ENCODE measurements around the gene HMGN3. TPM values are rescaled to one million over a fixed set of nuclear protein-coding genes. Genes with fewer than 3 reads are reported as not detected.

Gene HMGN3
- total RNA-seq, 1 experiment from 2014 or later = 183 TPM

GRCh38 chr6:79186564-79186963 lies 47.9 kb downstream of the HMGN3 start:
- Histone ChIP-seq H2BK12ac (ENCODE audit: insufficient read length, low read depth, low read length) (no peak overlapping the region), H3K9ac (ENCODE audit: extremely low read depth, insufficient read length, low read length) (no peak overlapping the region), H3K4me1 (ENCODE audit: insufficient read depth, low read length) (no peaks in the 10 kb centered on the region), H3K4me2 (ENCODE audit: insufficient read depth, insufficient read length, low read length) (no peak overlapping the region), H2BK15ac (ENCODE audit: low read depth, low read length) (no peak overlapping the region), H3K23me2 (ENCODE audit: insufficient read length, low read depth, low read length, poor library complexity, severe bottlenecking) (no peaks in the 10 kb centered on the region), H3K18ac (ENCODE audit: insufficient read length, low read depth, low read length) (no peak overlapping the region), H4K8ac (replicated peaks; ENCODE audit: insufficient read length, low read depth, low read length) (no peak overlapping the region), H3K79me2 (ENCODE audit: insufficient read depth, low read length) (no peaks in the 10 kb centered on the region), H2BK5ac (ENCODE audit: insufficient read length, low read length) (no peak overlapping the region), H3K14ac (ENCODE audit: insufficient read depth, low read length) (no peak overlapping the region), H2BK20ac (ENCODE audit: low read depth, low read length, poor library complexity, severe bottlenecking) (no peak overlapping the region), H2AK5ac (ENCODE audit: insufficient read length, low read length) (no peak overlapping the region), H4K91ac (ENCODE audit: insufficient read length, low read depth, low read length) (no peak overlapping the region), H3T11ph (ENCODE audit: low read length) (no peak overlapping the region), H4K5ac (ENCODE audit: insufficient read length, low read depth, low read length) (no peak overlapping the region), H3K79me1 (ENCODE audit: insufficient read depth, low read depth, low read length, poor library complexity, severe bottlenecking) (no peaks in the 10 kb centered on the region), H4K20me1 (ENCODE audit: control insufficient read depth, insufficient read depth, insufficient read length) (no peaks in the 10 kb centered on the region), H2AFZ (ENCODE audit: low read length) (peak overlapping the region; percentile 3), H3K27me3 (ENCODE audit: insufficient read depth, low read length) (no peaks in the 10 kb centered on the region), H3K4ac (ENCODE audit: low read depth, low read length) (no peak overlapping the region), H3K56ac (ENCODE audit: insufficient read length, low read depth, low read length) (no peak overlapping the region), H3K23ac (ENCODE audit: insufficient read length, low read depth, low read length) (no peak overlapping the region), H2BK120ac (ENCODE audit: low read depth, low read length, poor library complexity, severe bottlenecking) (no peak overlapping the region), H3K9me3 (ENCODE audit: control insufficient read depth, low read depth, low read length) (peaks cover 8% of the 10 kb centered on the region), H3K27ac (ENCODE audit: insufficient read length, low read depth, low read length) (no peak overlapping the region)
- Mint-ChIP-seq H3K27me3 (ENCODE audit: low read depth) (no peaks in the 10 kb centered on the region; the same call in 1 of the 2 replicates), H3K4me3 (no peak overlapping the region), H3K36me3 (ENCODE audit: insufficient read depth in 1 of 3, low read depth in 3 of 3) (peaks cover 7 to 9% (median 8%) of the 10 kb centered on the region in 3 experiments), H3K4me1 (peaks cover 11% of the 10 kb centered on the region in 2 experiments), H3K9me3 (peaks cover 7 to 8% of the 10 kb centered on the region in 2 experiments), H3K27ac (no peak overlapping the region)
- TF ChIP-seq, protein P1, sequence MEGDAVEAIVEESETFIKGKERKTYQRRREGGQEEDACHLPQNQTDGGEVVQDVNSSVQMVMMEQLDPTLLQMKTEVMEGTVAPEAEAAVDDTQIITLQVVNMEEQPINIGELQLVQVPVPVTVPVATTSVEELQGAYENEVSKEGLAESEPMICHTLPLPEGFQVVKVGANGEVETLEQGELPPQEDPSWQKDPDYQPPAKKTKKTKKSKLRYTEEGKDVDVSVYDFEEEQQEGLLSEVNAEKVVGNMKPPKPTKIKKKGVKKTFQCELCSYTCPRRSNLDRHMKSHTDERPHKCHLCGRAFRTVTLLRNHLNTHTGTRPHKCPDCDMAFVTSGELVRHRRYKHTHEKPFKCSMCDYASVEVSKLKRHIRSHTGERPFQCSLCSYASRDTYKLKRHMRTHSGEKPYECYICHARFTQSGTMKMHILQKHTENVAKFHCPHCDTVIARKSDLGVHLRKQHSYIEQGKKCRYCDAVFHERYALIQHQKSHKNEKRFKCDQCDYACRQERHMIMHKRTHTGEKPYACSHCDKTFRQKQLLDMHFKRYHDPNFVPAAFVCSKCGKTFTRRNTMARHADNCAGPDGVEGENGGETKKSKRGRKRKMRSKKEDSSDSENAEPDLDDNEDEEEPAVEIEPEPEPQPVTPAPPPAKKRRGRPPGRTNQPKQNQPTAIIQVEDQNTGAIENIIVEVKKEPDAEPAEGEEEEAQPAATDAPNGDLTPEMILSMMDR (conservative IDR thresholded peaks at IDR 0.05) = no peak
- no CpG with 5 or more reads among the region's 5 CpGs for WGBS (ENCODE audit: extremely low coverage, insufficient read length, low lambda C conversion rate)
- DNase-seq = no peak

All from H9 (cell line).